Keratinocyte (primary cell): ENCODE results near the gene IQCE.

Experiments used
- EZH2 ChIP-seq: IDR thresholded peaks from one replicate; pipeline ENCODE4 v1.6.1; 2012; ENCODE audit warnings: inconsistent platforms, mild to moderate bottlenecking, low read length, moderate library complexity
- TF ChIP-seq, protein P1 (sequence below), 3 experiments: IDR thresholded peaks in 1 of 3; conservative IDR thresholded peaks in 1 of 3; optimal IDR thresholded peaks in 1 of 3; 2 replicates in 2 of 3; 3 replicates in 1 of 3; pipeline versions ENCODE3 to v1.5.1; 2011; ENCODE audit warnings: low read length in 3 of 3, mild to moderate bottlenecking in 3 of 3, moderate library complexity in 2 of 3, control low read depth in 1 of 3, inconsistent platforms in 1 of 3; ENCODE audit not compliant: insufficient read depth in 2 of 3; ENCODE audit errors: extremely low read depth in 1 of 3

DNA sequence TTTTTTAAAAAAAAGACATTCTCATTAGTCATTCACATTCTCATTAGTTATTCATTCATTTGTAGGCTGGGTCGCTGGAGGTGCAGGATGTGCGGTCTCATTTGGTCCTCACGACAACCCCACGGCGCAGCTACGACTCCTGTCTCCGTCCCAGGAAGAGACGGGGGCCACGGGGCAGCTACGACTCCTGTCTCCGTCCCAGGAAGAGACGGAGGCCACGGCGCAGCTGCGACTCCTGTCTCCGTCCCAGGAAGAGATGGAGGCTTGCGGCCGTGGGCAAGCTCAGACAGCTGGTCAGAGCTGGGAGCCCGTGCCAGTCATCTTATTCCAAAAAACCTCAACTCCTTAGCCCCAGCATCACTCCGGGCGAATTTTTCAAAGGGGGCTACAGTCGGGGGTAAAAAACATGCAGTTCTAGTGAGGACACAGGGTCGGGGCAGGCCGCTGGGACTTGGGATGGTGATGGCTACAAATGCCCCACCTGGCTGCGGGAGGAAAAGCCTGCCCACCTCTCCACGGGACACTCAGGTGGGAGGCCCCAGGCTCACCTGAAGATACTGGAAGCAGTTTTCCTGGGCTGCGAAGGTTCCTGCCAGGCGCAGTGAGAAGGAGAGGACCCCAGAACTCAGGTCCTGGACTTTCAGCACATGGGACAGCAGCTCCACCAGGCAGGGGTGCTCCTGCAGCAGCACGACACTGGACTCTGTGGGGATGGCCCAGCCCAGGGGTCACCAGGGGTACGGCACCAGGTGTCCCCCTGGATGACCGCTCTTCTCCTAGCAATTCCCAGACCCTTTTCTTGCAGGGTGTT lies 11.8 kb upstream of the IQCE start:
- TF ChIP-seq, protein P1, sequence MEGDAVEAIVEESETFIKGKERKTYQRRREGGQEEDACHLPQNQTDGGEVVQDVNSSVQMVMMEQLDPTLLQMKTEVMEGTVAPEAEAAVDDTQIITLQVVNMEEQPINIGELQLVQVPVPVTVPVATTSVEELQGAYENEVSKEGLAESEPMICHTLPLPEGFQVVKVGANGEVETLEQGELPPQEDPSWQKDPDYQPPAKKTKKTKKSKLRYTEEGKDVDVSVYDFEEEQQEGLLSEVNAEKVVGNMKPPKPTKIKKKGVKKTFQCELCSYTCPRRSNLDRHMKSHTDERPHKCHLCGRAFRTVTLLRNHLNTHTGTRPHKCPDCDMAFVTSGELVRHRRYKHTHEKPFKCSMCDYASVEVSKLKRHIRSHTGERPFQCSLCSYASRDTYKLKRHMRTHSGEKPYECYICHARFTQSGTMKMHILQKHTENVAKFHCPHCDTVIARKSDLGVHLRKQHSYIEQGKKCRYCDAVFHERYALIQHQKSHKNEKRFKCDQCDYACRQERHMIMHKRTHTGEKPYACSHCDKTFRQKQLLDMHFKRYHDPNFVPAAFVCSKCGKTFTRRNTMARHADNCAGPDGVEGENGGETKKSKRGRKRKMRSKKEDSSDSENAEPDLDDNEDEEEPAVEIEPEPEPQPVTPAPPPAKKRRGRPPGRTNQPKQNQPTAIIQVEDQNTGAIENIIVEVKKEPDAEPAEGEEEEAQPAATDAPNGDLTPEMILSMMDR (optimal IDR thresholded peaks at IDR 0.05 in 1 of 3, IDR thresholded peaks at IDR 0.05 in 1 of 3, conservative IDR thresholded peaks at IDR 0.05 in 1 of 3; ENCODE audit: extremely low read depth in 1 of 3, insufficient read depth in 2 of 3, low read length in 3 of 3) = no peak
- no peak for TF ChIP-seq EZH2
